Measurements from ENCODE around the gene THYN1. TPM values are rescaled to one million over a fixed set of nuclear protein-coding genes. Genes with fewer than 3 reads are reported as not detected.

THYN1 gene
- total RNA-seq, 1 experiment from 2014 or later = 26.0 TPM

DNA sequence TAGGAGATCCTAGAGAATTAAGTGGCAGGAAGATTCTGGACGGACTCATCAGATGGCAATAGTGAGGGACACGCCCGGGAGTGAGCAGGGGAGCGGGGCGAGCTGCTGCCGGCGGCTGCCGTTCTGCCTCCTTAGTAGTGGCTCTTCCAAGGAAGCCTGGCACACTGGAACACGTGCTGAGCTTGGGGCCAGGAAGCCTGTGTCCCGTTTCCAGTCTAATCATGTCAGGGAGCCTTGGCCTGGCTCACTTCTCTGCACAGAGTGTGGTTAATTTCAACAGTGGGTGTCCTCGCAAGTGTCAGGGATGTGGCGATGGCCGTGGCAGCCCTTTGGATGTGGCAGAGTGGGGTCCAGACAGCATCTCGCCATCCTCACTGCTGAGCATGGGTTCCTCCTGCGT, 39.5 kb upstream of the THYN1 start:
- DNase-seq = no peak
- H3K4me3 Mint-ChIP-seq (ENCODE audit: low read depth, unreplicated experiment) = no peak overlapping the region

DNA sequence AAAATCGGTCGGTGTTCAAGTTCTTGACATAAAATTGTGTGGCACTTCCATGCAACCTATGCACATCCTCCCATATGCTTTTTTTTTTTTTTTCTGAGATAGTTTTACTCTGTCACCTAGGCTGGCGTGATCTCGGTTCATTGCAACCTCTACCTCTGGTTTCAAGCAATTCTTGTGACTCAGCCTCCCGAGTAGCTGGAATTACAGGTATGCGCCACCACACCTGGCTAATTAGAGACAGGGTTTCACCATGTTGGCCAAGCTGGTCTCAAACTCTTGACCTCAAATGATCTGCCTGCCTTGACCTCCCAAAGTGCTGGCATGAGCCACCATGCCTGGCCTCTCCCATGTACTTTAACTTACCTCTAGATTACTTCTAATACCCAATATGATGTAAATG, 38.0 kb upstream of the THYN1 start:
- BruUV-seq (replicated peaks) = no TSS peak
- intact Hi-C loops (cut with micrococcal nuclease; ENCODE audit: unreplicated experiment) = no loop called here
- Mint-ChIP-seq H3K9me3 (ENCODE audit: low read depth, unreplicated experiment) (peaks cover 11% of the 10 kb centered on the region), H3K27ac (ENCODE audit: unreplicated experiment) (no peak overlapping the region), H3K4me3 (ENCODE audit: low read depth, unreplicated experiment) (no peak overlapping the region), H3K4me1 (ENCODE audit: low read depth, unreplicated experiment) (no peaks in the 10 kb centered on the region), H3K27me3 (ENCODE audit: unreplicated experiment) (peaks cover 28% of the 10 kb centered on the region), H3K36me3 (ENCODE audit: insufficient read depth, unreplicated experiment) (no peaks in the 10 kb centered on the region)
- DNase-seq = no peak
- TF ChIP-seq, protein P1, sequence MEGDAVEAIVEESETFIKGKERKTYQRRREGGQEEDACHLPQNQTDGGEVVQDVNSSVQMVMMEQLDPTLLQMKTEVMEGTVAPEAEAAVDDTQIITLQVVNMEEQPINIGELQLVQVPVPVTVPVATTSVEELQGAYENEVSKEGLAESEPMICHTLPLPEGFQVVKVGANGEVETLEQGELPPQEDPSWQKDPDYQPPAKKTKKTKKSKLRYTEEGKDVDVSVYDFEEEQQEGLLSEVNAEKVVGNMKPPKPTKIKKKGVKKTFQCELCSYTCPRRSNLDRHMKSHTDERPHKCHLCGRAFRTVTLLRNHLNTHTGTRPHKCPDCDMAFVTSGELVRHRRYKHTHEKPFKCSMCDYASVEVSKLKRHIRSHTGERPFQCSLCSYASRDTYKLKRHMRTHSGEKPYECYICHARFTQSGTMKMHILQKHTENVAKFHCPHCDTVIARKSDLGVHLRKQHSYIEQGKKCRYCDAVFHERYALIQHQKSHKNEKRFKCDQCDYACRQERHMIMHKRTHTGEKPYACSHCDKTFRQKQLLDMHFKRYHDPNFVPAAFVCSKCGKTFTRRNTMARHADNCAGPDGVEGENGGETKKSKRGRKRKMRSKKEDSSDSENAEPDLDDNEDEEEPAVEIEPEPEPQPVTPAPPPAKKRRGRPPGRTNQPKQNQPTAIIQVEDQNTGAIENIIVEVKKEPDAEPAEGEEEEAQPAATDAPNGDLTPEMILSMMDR (IDR thresholded peaks at IDR 0.05; ENCODE audit: unreplicated experiment) = no peak
- CTCF ChIA-PET = interaction anchor here (0.8 kb wide), 1 partner anchor 12 kb away, joined by 3 read pairs; no protein-coding TSS in a partner anchor

More for the DNA sequence above, 39.5 kb upstream of the THYN1 start:
- CTCF ChIA-PET = no interaction called here
- no peaks in the 10 kb centered on the region for H3K4me1 Mint-ChIP-seq (ENCODE audit: low read depth, unreplicated experiment)
- intact Hi-C loops (cut with micrococcal nuclease; ENCODE audit: unreplicated experiment) = no loop called here
- no TSS peak for BruUV-seq (replicated peaks)
- H3K27ac Mint-ChIP-seq (ENCODE audit: unreplicated experiment) = no peak overlapping the region
- TF ChIP-seq, protein P1 (IDR thresholded peaks at IDR 0.05; ENCODE audit: unreplicated experiment) = no peak
- peaks cover 11% of the 10 kb centered on the region for H3K9me3 Mint-ChIP-seq (ENCODE audit: low read depth, unreplicated experiment)
- H3K36me3 Mint-ChIP-seq (ENCODE audit: insufficient read depth, unreplicated experiment) = no peaks in the 10 kb centered on the region
- H3K27me3 Mint-ChIP-seq (ENCODE audit: unreplicated experiment) = peaks cover 28% of the 10 kb centered on the region

DNA sequence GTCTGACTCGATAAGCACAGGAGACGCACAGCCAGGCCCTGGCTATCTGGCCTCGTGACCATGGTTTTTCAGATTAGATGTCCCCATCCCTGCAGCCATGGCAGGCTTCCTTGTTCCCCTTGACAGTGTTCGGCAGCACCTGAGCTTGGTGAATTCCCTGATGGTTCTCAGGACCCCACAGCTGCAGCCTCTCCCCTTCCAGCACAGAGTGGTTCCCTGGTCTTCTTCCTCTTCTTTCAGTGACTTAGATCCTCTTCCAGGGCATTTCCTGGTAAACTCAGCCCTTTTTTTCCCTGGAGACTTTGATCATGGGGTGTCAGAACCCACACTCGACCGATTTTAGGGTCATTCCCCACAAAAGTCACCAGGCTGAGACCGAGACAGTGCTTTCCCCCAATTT, 37.5 kb upstream of the THYN1 start:
- H3K4me1 Mint-ChIP-seq (ENCODE audit: low read depth, unreplicated experiment) = no peaks in the 10 kb centered on the region
- no peak overlapping the region for H3K4me3 Mint-ChIP-seq (ENCODE audit: low read depth, unreplicated experiment)
- CTCF ChIA-PET = interaction anchor here (0.8 kb wide), 1 partner anchor 11 kb away, joined by 3 read pairs; no protein-coding TSS in a partner anchor
- intact Hi-C loops (cut with micrococcal nuclease; ENCODE audit: unreplicated experiment) = no loop called here
- DNase-seq = no peak
- no TSS peak for BruUV-seq (replicated peaks)
- H3K36me3 Mint-ChIP-seq (ENCODE audit: insufficient read depth, unreplicated experiment) = no peaks in the 10 kb centered on the region
- TF ChIP-seq, protein P1 (IDR thresholded peaks at IDR 0.05; ENCODE audit: unreplicated experiment) = no peak
- peaks cover 28% of the 10 kb centered on the region for H3K27me3 Mint-ChIP-seq (ENCODE audit: unreplicated experiment)
- peaks cover 11% of the 10 kb centered on the region for H3K9me3 Mint-ChIP-seq (ENCODE audit: low read depth, unreplicated experiment)
- no peak overlapping the region for H3K27ac Mint-ChIP-seq (ENCODE audit: unreplicated experiment)

DNA sequence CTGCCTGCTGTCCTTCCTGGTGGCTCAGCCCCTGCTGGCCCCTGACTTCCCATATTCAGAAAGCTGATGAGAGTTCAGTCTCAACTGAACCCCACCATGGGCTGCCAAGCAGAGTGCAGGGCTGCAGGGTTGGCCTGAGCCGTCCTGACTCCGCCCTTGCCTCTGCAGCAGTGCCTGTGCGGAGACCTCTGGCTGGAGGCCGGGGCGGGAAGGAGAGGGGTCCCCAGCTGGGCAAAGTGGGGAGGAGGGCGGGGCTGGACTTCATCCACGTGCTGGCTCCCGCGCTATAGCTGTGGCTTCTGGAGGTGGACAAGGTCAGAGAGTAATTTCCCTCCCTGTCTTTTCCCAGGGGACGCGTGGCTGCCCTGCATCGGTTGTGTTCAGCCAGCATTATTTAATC, 36.6 kb upstream of the THYN1 start:
- no peak overlapping the region for H3K27ac Mint-ChIP-seq (ENCODE audit: unreplicated experiment)
- no peak overlapping the region for H3K4me3 Mint-ChIP-seq (ENCODE audit: low read depth, unreplicated experiment)
- TF ChIP-seq, protein P1 (IDR thresholded peaks at IDR 0.05; ENCODE audit: unreplicated experiment) = no peak
- H3K4me1 Mint-ChIP-seq (ENCODE audit: low read depth, unreplicated experiment) = no peaks in the 10 kb centered on the region
- intact Hi-C loops (cut with micrococcal nuclease; ENCODE audit: unreplicated experiment) = no loop called here
- no peaks in the 10 kb centered on the region for H3K36me3 Mint-ChIP-seq (ENCODE audit: insufficient read depth, unreplicated experiment)
- peaks cover 11% of the 10 kb centered on the region for H3K9me3 Mint-ChIP-seq (ENCODE audit: low read depth, unreplicated experiment)
- CTCF ChIA-PET = no interaction called here
- no peak for DNase-seq
- H3K27me3 Mint-ChIP-seq (ENCODE audit: unreplicated experiment) = peaks cover 24% of the 10 kb centered on the region
- BruUV-seq (replicated peaks) = no TSS peak
